Small intestine (tissue), 7 donors: ENCODE results near the gene RPS6KA2. TPM values are rescaled to one million over a fixed set of nuclear protein-coding genes. Genes with fewer than 3 reads are reported as not detected.

Source experiments
- DNase-seq, 2 donors: peaks; one replicate each; pipeline versions ENCODE4 v3.0.0 to v3.0.0-alpha.2; 2013
- FAIRE-seq: peaks from 2 replicates; lab custom pipeline; 2012; peaks lifted over from hg19 to GRCh38; lab: Jason Lieb, UNC
- H3K27ac ChIP-seq, 3 donors: one replicate each; pipeline ENCODE4 v1.5.1; 2013; ENCODE audit warnings: low read length in 2 of 3, mild to moderate bottlenecking in 2 of 3, control low read depth in 1 of 3, inconsistent platforms in 1 of 3, low read depth in 1 of 3, moderate library complexity in 1 of 3
- H3K27me3 ChIP-seq, 3 donors: one replicate each; pipeline ENCODE4 v1.6.1; 2013; ENCODE audit warnings: low read length in 3 of 3, inconsistent platforms in 1 of 3; ENCODE audit not compliant: control insufficient read depth in 3 of 3, insufficient read depth in 3 of 3
- H3K36me3 ChIP-seq, 3 donors: one replicate each; pipeline ENCODE4 v1.6.1; 2013; ENCODE audit warnings: low read length in 3 of 3, inconsistent platforms in 1 of 3, low read depth in 1 of 3, mild to moderate bottlenecking in 1 of 3, moderate library complexity in 1 of 3; ENCODE audit not compliant: control insufficient read depth in 3 of 3, insufficient read depth in 2 of 3
- H3K4me1 ChIP-seq, 3 donors: one replicate each; pipeline ENCODE4 v1.6.1; 2013; ENCODE audit warnings: low read length in 2 of 3, inconsistent platforms in 1 of 3, low read depth in 1 of 3, mild to moderate bottlenecking in 1 of 3, moderate library complexity in 1 of 3; ENCODE audit not compliant: control insufficient read depth in 3 of 3, insufficient read depth in 2 of 3
- H3K4me3 ChIP-seq, 3 donors: one replicate each; pipeline ENCODE4 v1.5.1; 2013; ENCODE audit warnings: low read length in 3 of 3, control low read depth in 1 of 3, inconsistent platforms in 1 of 3, low read depth in 1 of 3, mild to moderate bottlenecking in 1 of 3, moderate library complexity in 1 of 3
- H3K9me3 ChIP-seq, 2 donors: one replicate each; pipeline ENCODE4 v1.6.1; 2013; ENCODE audit warnings: low read depth in 1 of 2, low read length in 1 of 2; ENCODE audit not compliant: control insufficient read depth in 2 of 2, insufficient read depth in 1 of 2
- WGBS, 3 donors: extraction: QIAGEN DNeasy Blood & Tissue Kit; methylation state at CpG; one replicate each; pipeline ENCODE4 v1.1.7; 2013; 5-methylcytosine and 5-hydroxymethylcytosine counted together
- polyA plus RNA-seq, 4 donors: library from polyadenylated mRNA; stranded (reverse) in 3 of 4; unstranded in 1 of 4; fragments of 200-250 nt in 3 of 4; fragments of 120-200 nt in 1 of 4; gene quantifications; one replicate each; pipeline versions ENCODE4 v1.2.1 to v1.2.3, GENCODE V29; 2013
- donor health status: healthy with polysubstance abuse.
- donor health status: control.
- donor health status: control.
- donor health status: Bipolar disorder and iron deficiency.
- donor health status: healthy.

Gene RPS6KA2
- polyA plus RNA-seq, 4 donors = 3.1 to 21.9 (median 7.3) TPM

- DNase-seq = no peak
- WGBS, 3 donors = 59 to 83% (median 68%) methylated on average over 3 of the region's 3 CpGs
- Histone ChIP-seq H3K36me3 (peaks cover 0 to 7% (median 0%) of the 10 kb centered on the region in 3 donors), H3K4me3 (no peak overlapping the region), H3K27me3 (peaks cover 0 to 16% (median 2%) of the 10 kb centered on the region in 3 donors), H3K4me1 (peaks cover 0 to 9% (median 6%) of the 10 kb centered on the region in 3 donors), H3K9me3 (no peaks in the 10 kb centered on the region), H3K27ac (peak overlapping the region in 1 of 3 donors; percentile 8)
- no peak for FAIRE-seq
These were observed 7.1 kb downstream of the RPS6KA2 start for GRCh38 chr6:166619912-166620311.

DNA sequence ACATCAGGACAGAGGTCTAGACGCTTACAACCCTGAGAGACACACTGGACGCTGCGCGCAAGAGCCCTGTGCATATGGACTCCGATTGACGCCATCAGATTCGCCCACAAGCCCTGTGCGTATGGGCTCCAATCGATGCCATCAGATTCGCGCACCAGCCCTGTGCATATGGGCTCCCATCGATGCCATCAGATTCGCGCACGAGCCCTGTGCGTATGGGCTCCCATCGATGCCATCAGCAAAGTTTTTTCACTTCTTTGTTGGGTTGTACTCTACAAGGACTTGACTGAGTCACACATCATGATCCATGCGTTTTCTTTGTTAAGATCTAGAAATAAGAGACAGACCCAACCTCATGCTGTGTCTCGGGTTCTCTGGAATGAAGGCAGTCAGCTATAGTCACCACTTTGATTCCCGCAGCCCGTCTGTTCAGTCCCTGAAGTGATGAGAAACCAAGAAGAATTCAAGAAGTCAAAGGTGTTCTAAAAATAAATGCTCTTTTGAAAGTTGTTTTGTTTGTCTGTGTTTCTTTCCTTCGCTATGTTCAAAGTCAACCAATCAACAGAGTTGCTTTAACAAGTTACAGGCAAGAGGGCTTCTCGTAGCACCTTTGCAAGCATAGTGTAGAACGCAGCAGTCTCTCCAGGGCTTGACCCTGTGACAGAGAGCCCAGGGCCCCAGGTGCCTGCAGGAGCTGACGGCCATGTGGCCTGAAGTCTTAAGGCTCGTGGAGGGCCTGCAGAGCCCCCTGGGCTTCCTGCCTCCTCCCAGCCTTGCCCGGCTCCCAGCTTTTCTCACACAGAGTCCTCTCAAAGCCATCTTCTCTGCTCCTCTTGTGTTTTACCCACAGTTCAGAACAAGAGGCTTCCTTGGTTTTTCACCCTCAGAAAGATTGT is 7.9 kb downstream of the RPS6KA2 start:
- H3K9me3 ChIP-seq = no peaks in the 10 kb centered on the region
- 93 to 97% (median 95%) methylated on average over 27 of the region's 27 CpGs for WGBS, 3 donors
- H3K27ac ChIP-seq = no peak overlapping the region
- H3K36me3 ChIP-seq = peaks cover 0 to 7% (median 0%) of the 10 kb centered on the region in 3 donors
- DNase-seq (no peak), FAIRE-seq (no peak)
- peaks cover 0 to 9% (median 6%) of the 10 kb centered on the region in 3 donors for H3K4me1 ChIP-seq
- H3K4me3 ChIP-seq = no peak overlapping the region
- peaks cover 0 to 11% (median 2%) of the 10 kb centered on the region in 3 donors for H3K27me3 ChIP-seq

DNA sequence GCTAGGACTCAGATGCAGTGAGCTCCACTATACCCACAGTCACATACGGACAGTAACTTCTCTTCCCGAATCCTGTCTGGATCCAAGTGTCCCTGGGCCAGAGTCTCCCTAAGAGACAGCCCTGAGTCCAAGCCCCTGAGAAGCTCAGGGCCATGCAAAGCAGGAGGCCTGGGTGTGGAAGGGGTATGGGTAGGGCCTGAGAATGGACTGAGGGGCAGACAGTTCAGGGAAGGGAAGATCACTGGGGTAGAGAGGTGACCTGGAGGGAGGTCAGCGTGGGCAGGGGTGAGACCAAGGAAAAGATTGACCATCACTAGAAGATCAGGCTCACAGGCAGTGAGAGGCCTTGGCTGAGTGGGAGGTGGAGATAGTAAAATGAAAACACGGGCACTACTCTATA is 8.8 kb downstream of the RPS6KA2 start:
- H3K4me1 ChIP-seq = peaks cover 0 to 7% (median 6%) of the 10 kb centered on the region in 3 donors
- no peak overlapping the region for H3K4me3 ChIP-seq
- no peaks in the 10 kb centered on the region for H3K9me3 ChIP-seq
- DNase-seq (no peak), FAIRE-seq (no peak)
- 89 to 94% (median 91%) methylated on average over 4 of the region's 4 CpGs for WGBS, 3 donors
- H3K27me3 ChIP-seq = peaks cover 0 to 7% (median under 1%) of the 10 kb centered on the region in 3 donors
- no peak overlapping the region for H3K27ac ChIP-seq
- H3K36me3 ChIP-seq = peaks cover 0 to 7% (median 0%) of the 10 kb centered on the region in 3 donors

- WGBS, 3 donors = 80 to 86% (median 84%) methylated on average over 7 of the region's 7 CpGs
- no peak for FAIRE-seq
- Histone ChIP-seq H3K4me3 (no peak overlapping the region), H3K27me3 (no peaks in the 10 kb centered on the region), H3K9me3 (no peaks in the 10 kb centered on the region), H3K27ac (no peak overlapping the region), H3K36me3 (peaks cover 0 to 7% (median 0%) of the 10 kb centered on the region in 3 donors), H3K4me1 (peaks cover 0 to 6% (median 6%) of the 10 kb centered on the region in 3 donors)
- DNase-seq = no peak
These were observed 9.7 kb downstream of the RPS6KA2 start for GRCh38 chr6:166617359-166617758.

- DNase-seq (no peak), FAIRE-seq (no peak)
- H3K4me3 ChIP-seq = no peak overlapping the region
- H3K27ac ChIP-seq = no peak overlapping the region
- H3K9me3 ChIP-seq = no peaks in the 10 kb centered on the region
- peaks cover 0 to 6% (median 6%) of the 10 kb centered on the region in 3 donors for H3K4me1 ChIP-seq
- peaks cover 0 to 7% (median 0%) of the 10 kb centered on the region in 3 donors for H3K36me3 ChIP-seq
- H3K27me3 ChIP-seq = no peaks in the 10 kb centered on the region
- WGBS, 3 donors = 91 to 97% (median 94%) methylated on average over 22 of the region's 22 CpGs
These were observed 10.5 kb downstream of the RPS6KA2 start for GRCh38 chr6:166616261-166617238.

GRCh38 chr6:166615059-166615770 is 11.8 kb downstream of the RPS6KA2 start:
- peak overlapping the region in 1 of 3 donors; percentile 67 for H3K27ac ChIP-seq
- FAIRE-seq = no peak

GRCh38 chr6:166614589-166614988 is 12.5 kb downstream of the RPS6KA2 start:
- FAIRE-seq (no peak), DNase-seq (no peak)
- Histone ChIP-seq H3K9me3 (no peaks in the 10 kb centered on the region), H3K4me3 (no peak overlapping the region), H3K27ac (peak overlapping the region in 1 of 3 donors; percentile 25), H3K36me3 (peaks cover 0 to 7% (median 0%) of the 10 kb centered on the region in 3 donors), H3K4me1 (peaks cover 0 to 6% (median 5%) of the 10 kb centered on the region in 3 donors), H3K27me3 (no peaks in the 10 kb centered on the region)
- 86 to 90% (median 87%) methylated on average over 10 of the region's 10 CpGs for WGBS, 3 donors

More at GRCh38 chr6:166615059-166615770, 11.8 kb downstream of the RPS6KA2 start:
- DNase-seq = no peak
- Histone ChIP-seq H3K4me1 (peaks cover 0 to 6% (median 6%) of the 10 kb centered on the region in 3 donors), H3K27me3 (no peaks in the 10 kb centered on the region), H3K36me3 (peaks cover 0 to 7% (median 0%) of the 10 kb centered on the region in 3 donors), H3K9me3 (no peaks in the 10 kb centered on the region), H3K4me3 (no peak overlapping the region)
- WGBS, 3 donors = 86 to 93% (median 91%) methylated on average over 21 of the region's 21 CpGs
